Measurements from ENCODE around the gene WNT5A.

Gene WNT5A

GRCh38 chr3:55442861-55443260 is 44.2 kb downstream of the WNT5A start:
- DNase-seq = no peak

GRCh38 chr3:55441499-55441898 is 45.6 kb downstream of the WNT5A start:
- no peak for DNase-seq

- DNase-seq = no peak
Measured at GRCh38 chr3:55440104-55440708, 46.9 kb downstream of the WNT5A start.

- no peak for DNase-seq
Measured at GRCh38 chr3:55439657-55440056, 47.4 kb downstream of the WNT5A start.

- no peak for DNase-seq
Measured at GRCh38 chr3:55436644-55437043, 50.5 kb downstream of the WNT5A start.

- no peak for DNase-seq
Measured at GRCh38 chr3:55435491-55435890, 51.6 kb downstream of the WNT5A start.

GRCh38 chr3:55434789-55435188 is 52.3 kb downstream of the WNT5A start:
- no peak for DNase-seq

- no peak for DNase-seq
Measured at GRCh38 chr3:55431041-55431440, 56.1 kb downstream of the WNT5A start.

GRCh38 chr3:55427739-55428138 is 59.4 kb downstream of the WNT5A start:
- no peak for DNase-seq

GRCh38 chr3:55426486-55426885 is 60.6 kb downstream of the WNT5A start:
- DNase-seq = no peak

- DNase-seq = no peak
Measured at GRCh38 chr3:55423782-55424181, 63.3 kb downstream of the WNT5A start.

GRCh38 chr3:55417211-55417610 is 69.9 kb downstream of the WNT5A start:
- DNase-seq = no peak

- DNase-seq = no peak
Measured at GRCh38 chr3:55416331-55416821, 70.7 kb downstream of the WNT5A start.
